ENCODE data around the gene HAGHL. TPM values are rescaled to one million over a fixed set of nuclear protein-coding genes. Genes with fewer than 3 reads are reported as not detected.

Gene HAGHL
- total RNA-seq, 1 donor from 2014 or later: 1.0 TPM

DNA sequence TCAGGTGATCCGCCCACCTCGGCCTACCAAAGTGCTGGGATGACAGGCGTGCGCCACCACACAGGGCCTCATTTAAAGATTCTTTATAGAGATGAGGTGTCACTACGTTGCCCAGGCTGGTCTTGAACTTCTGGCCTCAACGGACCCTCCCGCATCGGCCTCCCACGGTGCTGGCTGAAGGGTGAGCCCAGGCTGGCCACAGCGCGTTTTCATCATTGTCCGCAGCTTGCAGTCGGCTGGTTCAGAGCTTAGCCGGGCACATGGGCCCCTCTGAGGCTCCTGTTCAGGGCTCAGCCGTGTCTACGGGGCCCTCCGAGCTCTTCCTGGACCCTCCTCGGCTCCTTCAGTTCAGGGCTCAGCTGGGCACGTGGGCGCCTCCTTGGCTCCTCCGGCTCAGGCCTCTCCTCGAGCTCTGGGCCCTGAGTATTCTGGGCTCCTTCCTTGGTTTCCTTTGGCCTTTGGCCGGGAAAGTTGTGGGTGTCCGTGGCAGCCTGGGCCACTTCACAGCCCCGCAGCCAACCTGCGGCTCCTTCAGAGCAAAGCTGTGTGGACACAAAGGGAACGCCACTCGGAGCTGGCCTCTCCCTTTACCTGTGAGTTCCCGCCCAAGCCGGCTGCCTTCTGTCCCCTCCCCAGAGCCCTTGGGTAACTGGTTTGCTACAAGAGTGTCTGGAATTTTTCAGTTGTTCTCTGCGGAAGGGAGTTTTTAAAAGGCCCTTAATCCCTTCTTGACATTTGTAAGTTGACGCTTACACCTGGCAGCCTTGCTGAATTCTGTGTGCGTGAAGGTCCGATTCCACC is 32.4 kb downstream of the HAGHL start:
- peak overlapping the region; percentile 76 for H3K4me3 Mint-ChIP-seq
- H3K9me3 ChIP-seq (ENCODE audit: low read depth): no peaks in the 10 kb centered on the region

DNA sequence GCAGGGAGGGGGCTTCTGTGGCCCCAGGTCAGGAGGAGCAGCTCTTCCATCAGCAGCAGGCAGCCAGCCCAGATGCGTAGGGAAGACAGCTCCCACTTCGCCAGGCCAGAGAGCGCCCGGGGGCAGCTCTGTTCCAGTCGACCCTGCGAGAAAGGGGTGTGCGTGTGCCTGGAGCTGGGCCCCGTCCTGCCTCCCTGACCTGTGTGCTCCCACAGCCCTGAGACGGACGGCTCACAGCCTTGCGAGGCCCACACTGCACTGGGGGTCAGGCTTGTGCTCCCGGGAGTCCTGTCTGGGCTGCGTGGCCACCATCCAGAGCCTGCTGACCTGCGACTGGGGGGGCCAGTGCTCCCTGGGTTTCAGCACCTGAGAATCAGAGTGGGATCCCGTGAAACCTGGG is 33.2 kb downstream of the HAGHL start:
- no peaks in the 10 kb centered on the region for H3K27me3 ChIP-seq
- H3F3A ChIP-seq (ENCODE audit: low read depth): peaks cover 7% of the 10 kb centered on the region
- DNase-seq (ENCODE audit: low spot score): no peak
- H3K4me1 ChIP-seq: peaks cover 8% of the 10 kb centered on the region
- Mint-ChIP-seq H3K27ac (peak overlapping the region; percentile 97), H3K9me3 (peaks cover 10% of the 10 kb centered on the region), H3K36me3 (no peaks in the 10 kb centered on the region), H3K4me3 (no peak overlapping the region), H3K27me3 (ENCODE audit: insufficient read depth, low read depth) (peaks cover 9% of the 10 kb centered on the region), H3K4me1 (peaks cover 11% of the 10 kb centered on the region)
- no peak overlapping the region for H2AFZ ChIP-seq (replicated peaks)
- H3K27ac ChIP-seq: peak overlapping the region; percentile 30
- TF ChIP-seq, protein P1, sequence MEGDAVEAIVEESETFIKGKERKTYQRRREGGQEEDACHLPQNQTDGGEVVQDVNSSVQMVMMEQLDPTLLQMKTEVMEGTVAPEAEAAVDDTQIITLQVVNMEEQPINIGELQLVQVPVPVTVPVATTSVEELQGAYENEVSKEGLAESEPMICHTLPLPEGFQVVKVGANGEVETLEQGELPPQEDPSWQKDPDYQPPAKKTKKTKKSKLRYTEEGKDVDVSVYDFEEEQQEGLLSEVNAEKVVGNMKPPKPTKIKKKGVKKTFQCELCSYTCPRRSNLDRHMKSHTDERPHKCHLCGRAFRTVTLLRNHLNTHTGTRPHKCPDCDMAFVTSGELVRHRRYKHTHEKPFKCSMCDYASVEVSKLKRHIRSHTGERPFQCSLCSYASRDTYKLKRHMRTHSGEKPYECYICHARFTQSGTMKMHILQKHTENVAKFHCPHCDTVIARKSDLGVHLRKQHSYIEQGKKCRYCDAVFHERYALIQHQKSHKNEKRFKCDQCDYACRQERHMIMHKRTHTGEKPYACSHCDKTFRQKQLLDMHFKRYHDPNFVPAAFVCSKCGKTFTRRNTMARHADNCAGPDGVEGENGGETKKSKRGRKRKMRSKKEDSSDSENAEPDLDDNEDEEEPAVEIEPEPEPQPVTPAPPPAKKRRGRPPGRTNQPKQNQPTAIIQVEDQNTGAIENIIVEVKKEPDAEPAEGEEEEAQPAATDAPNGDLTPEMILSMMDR (IDR thresholded peaks at IDR 0.05): no peak
- TF ChIP-seq EZH2phosphoT487 (IDR thresholded peaks at IDR 0.05): no peak
- TF ChIP-seq EZH2 (IDR thresholded peaks at IDR 0.05): no peak
- no peaks in the 10 kb centered on the region for H3K9me3 ChIP-seq (ENCODE audit: low read depth)
- H4K20me1 ChIP-seq (ENCODE audit: low read depth): no peaks in the 10 kb centered on the region
- H3K4me2 ChIP-seq: no peak overlapping the region
- H3K9ac ChIP-seq: no peak overlapping the region
- H3K4me3 ChIP-seq: no peak overlapping the region
- no peaks in the 10 kb centered on the region for H3K36me3 ChIP-seq
- no peaks in the 10 kb centered on the region for H3K79me2 ChIP-seq (ENCODE audit: low read depth)

More for the DNA sequence above, 32.4 kb downstream of the HAGHL start:
- H3K4me1 Mint-ChIP-seq: peaks cover 11% of the 10 kb centered on the region
- Histone ChIP-seq H3K4me1 (peaks cover 8% of the 10 kb centered on the region), H3K4me3 (no peak overlapping the region), H3K9ac (no peak overlapping the region), H3K4me2 (no peak overlapping the region), H2AFZ (replicated peaks) (no peak overlapping the region), H4K20me1 (ENCODE audit: low read depth) (no peaks in the 10 kb centered on the region), H3K27ac (peak overlapping the region; percentile 30), H3K27me3 (no peaks in the 10 kb centered on the region), H3K36me3 (no peaks in the 10 kb centered on the region), H3F3A (ENCODE audit: low read depth) (peaks cover 7% of the 10 kb centered on the region), H3K79me2 (ENCODE audit: low read depth) (no peaks in the 10 kb centered on the region)
- H3K9me3 Mint-ChIP-seq: peaks cover 10% of the 10 kb centered on the region
- no peak for TF ChIP-seq EZH2phosphoT487 (IDR thresholded peaks at IDR 0.05)
- no peak for TF ChIP-seq EZH2 (IDR thresholded peaks at IDR 0.05)
- TF ChIP-seq, protein P1 (IDR thresholded peaks at IDR 0.05): no peak
- H3K27ac Mint-ChIP-seq: peak overlapping the region; percentile 97
- no peak for DNase-seq (ENCODE audit: low spot score)
- H3K36me3 Mint-ChIP-seq: no peaks in the 10 kb centered on the region
- peaks cover 9% of the 10 kb centered on the region for H3K27me3 Mint-ChIP-seq (ENCODE audit: insufficient read depth, low read depth)

GRCh38 chr16:760545-761343 is 33.8 kb downstream of the HAGHL start, which contains the start of gene MSLN:
TSS of gene MSLN (plus strand) at chr16:760734. CDS start at chr16:762681, 1,947 bp downstream.
- Histone ChIP-seq H3K27me3 (no peaks in the 10 kb centered on the region), H2AFZ (replicated peaks) (no peak within 1 kb of the TSS), H4K20me1 (ENCODE audit: low read depth) (no peaks in the 10 kb centered on the region), H3F3A (ENCODE audit: low read depth) (peaks cover 7% of the 10 kb centered on the region), H3K4me1 (peaks cover 8% of the 10 kb centered on the region), H3K9me3 (ENCODE audit: low read depth) (no peaks in the 10 kb centered on the region), H3K4me2 (no peak within 1 kb of the TSS), H3K4me3 (no peak within 1 kb of the TSS), H3K79me2 (ENCODE audit: low read depth) (no peaks in the 10 kb centered on the region), H3K36me3 (no peaks in the 10 kb centered on the region), H3K27ac (peak within 1 kb of the TSS; percentile 30), H3K9ac (no peak within 1 kb of the TSS)
- Mint-ChIP-seq H3K4me3 (peak within 1 kb of the TSS; percentile 76), H3K4me1 (peaks cover 11% of the 10 kb centered on the region), H3K27me3 (ENCODE audit: insufficient read depth, low read depth) (peaks cover 7% of the 10 kb centered on the region), H3K36me3 (no peaks in the 10 kb centered on the region), H3K27ac (peak within 1 kb of the TSS; percentile 97), H3K9me3 (peaks cover 10% of the 10 kb centered on the region)
- no peak for DNase-seq (ENCODE audit: low spot score)
- TF ChIP-seq EZH2phosphoT487 (IDR thresholded peaks at IDR 0.05): no peak
- no peak for TF ChIP-seq EZH2 (IDR thresholded peaks at IDR 0.05)
- TF ChIP-seq, protein P1 (IDR thresholded peaks at IDR 0.05): no peak
